Measurements from ENCODE around the gene ITIH4. TPM values are rescaled to one million over a fixed set of nuclear protein-coding genes. Genes with fewer than 3 reads are reported as not detected.

Gene ITIH4
- total and polyA plus RNA-seq, 2 of the 13 experiments (the other 11 are each of a cell fraction or from before 2014, with no cell fraction given), result 2.7 to 5.3 TPM

DNA sequence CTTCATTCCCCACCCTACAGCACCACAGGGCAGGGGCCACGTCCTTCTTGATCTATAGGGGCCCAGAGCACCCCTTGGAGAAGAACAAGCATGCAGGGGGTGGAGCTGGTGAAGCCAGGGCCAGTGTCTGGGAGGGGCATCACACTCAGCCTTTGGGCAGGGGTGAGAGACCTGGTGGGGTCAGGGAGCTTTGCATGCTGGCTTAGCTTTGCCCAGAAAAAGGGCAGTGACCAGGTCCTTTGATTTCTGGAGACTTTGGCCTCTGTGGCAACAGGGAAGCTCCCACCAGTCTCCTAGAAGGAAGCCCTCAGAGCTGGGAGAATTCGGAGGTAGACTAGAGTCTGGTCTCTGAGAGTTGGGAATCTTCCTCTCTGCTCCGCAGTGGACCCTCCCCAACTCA, 990 bp downstream of the ITIH4 start (continued):
- TF ChIP-seq, protein P1, sequence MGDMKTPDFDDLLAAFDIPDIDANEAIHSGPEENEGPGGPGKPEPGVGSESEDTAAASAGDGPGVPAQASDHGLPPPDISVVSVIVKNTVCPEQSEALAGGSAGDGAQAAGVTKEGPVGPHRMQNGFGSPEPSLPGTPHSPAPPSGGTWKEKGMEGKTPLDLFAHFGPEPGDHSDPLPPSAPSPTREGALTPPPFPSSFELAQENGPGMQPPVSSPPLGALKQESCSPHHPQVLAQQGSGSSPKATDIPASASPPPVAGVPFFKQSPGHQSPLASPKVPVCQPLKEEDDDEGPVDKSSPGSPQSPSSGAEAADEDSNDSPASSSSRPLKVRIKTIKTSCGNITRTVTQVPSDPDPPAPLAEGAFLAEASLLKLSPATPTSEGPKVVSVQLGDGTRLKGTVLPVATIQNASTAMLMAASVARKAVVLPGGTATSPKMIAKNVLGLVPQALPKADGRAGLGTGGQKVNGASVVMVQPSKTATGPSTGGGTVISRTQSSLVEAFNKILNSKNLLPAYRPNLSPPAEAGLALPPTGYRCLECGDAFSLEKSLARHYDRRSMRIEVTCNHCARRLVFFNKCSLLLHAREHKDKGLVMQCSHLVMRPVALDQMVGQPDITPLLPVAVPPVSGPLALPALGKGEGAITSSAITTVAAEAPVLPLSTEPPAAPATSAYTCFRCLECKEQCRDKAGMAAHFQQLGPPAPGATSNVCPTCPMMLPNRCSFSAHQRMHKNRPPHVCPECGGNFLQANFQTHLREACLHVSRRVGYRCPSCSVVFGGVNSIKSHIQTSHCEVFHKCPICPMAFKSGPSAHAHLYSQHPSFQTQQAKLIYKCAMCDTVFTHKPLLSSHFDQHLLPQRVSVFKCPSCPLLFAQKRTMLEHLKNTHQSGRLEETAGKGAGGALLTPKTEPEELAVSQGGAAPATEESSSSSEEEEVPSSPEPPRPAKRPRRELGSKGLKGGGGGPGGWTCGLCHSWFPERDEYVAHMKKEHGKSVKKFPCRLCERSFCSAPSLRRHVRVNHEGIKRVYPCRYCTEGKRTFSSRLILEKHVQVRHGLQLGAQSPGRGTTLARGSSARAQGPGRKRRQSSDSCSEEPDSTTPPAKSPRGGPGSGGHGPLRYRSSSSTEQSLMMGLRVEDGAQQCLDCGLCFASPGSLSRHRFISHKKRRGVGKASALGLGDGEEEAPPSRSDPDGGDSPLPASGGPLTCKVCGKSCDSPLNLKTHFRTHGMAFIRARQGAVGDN (CRISPR knock-in tag; IDR thresholded peaks at IDR 0.05), result peak; percentile 38; the same call in 1 of the 2 replicates
- TF ChIP-seq HOXA5 (CRISPR knock-in tag; IDR thresholded peaks at IDR 0.05) (no peak), HNF4A (CRISPR knock-in tag; IDR thresholded peaks at IDR 0.05) (peak; percentile 16; the same call in 1 of the 2 replicates), NR3C1 (CRISPR knock-in tag; IDR thresholded peaks at IDR 0.05) (no peak), HNRNPUL1 (IDR thresholded peaks at IDR 0.05; ENCODE audit: low read depth, low read length) (no peak), RERE (CRISPR knock-in tag; IDR thresholded peaks at IDR 0.05; ENCODE audit: low read depth) (no peak)
- TF ChIP-seq, protein P2, sequence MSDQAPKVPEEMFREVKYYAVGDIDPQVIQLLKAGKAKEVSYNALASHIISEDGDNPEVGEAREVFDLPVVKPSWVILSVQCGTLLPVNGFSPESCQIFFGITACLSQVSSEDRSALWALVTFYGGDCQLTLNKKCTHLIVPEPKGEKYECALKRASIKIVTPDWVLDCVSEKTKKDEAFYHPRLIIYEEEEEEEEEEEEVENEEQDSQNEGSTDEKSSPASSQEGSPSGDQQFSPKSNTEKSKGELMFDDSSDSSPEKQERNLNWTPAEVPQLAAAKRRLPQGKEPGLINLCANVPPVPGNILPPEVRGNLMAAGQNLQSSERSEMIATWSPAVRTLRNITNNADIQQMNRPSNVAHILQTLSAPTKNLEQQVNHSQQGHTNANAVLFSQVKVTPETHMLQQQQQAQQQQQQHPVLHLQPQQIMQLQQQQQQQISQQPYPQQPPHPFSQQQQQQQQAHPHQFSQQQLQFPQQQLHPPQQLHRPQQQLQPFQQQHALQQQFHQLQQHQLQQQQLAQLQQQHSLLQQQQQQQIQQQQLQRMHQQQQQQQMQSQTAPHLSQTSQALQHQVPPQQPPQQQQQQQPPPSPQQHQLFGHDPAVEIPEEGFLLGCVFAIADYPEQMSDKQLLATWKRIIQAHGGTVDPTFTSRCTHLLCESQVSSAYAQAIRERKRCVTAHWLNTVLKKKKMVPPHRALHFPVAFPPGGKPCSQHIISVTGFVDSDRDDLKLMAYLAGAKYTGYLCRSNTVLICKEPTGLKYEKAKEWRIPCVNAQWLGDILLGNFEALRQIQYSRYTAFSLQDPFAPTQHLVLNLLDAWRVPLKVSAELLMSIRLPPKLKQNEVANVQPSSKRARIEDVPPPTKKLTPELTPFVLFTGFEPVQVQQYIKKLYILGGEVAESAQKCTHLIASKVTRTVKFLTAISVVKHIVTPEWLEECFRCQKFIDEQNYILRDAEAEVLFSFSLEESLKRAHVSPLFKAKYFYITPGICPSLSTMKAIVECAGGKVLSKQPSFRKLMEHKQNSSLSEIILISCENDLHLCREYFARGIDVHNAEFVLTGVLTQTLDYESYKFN (CRISPR knock-in tag; conservative IDR thresholded peaks at IDR 0.05), result peak; percentile 28; the same call in 1 of the 2 replicates
- TF ChIP-seq, protein P3, sequence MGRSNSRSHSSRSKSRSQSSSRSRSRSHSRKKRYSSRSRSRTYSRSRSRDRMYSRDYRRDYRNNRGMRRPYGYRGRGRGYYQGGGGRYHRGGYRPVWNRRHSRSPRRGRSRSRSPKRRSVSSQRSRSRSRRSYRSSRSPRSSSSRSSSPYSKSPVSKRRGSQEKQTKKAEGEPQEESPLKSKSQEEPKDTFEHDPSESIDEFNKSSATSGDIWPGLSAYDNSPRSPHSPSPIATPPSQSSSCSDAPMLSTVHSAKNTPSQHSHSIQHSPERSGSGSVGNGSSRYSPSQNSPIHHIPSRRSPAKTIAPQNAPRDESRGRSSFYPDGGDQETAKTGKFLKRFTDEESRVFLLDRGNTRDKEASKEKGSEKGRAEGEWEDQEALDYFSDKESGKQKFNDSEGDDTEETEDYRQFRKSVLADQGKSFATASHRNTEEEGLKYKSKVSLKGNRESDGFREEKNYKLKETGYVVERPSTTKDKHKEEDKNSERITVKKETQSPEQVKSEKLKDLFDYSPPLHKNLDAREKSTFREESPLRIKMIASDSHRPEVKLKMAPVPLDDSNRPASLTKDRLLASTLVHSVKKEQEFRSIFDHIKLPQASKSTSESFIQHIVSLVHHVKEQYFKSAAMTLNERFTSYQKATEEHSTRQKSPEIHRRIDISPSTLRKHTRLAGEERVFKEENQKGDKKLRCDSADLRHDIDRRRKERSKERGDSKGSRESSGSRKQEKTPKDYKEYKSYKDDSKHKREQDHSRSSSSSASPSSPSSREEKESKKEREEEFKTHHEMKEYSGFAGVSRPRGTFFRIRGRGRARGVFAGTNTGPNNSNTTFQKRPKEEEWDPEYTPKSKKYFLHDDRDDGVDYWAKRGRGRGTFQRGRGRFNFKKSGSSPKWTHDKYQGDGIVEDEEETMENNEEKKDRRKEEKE (IDR thresholded peaks at IDR 0.05), result no peak

Data from HepG2 (cell line).